Keratinocyte (primary cell): ENCODE measurements around the gene ZMIZ1. TPM values are rescaled to one million over a fixed set of nuclear protein-coding genes. Genes with fewer than 3 reads are reported as not detected.

ENCODE experiments used
- DNase-seq: peaks from one replicate; pipeline ENCODE4 v3.0.0-alpha.2; 2011; ENCODE audit warnings: low read depth, missing footprints, low spot score
- FAIRE-seq: peaks from 2 replicates; lab custom pipeline; 2011; peaks lifted over from hg19 to GRCh38; lab: Jason Lieb, UNC
- H2AFZ ChIP-seq: 2 replicates; pipeline ENCODE4 v1.6.0; 2012; ENCODE audit warnings: low read length, control low read depth, inconsistent platforms; ENCODE audit not compliant: control insufficient read depth
- H3K27ac ChIP-seq: 2 replicates; pipeline ENCODE4 v1.5.1; 2011; ENCODE audit warnings: low read length; ENCODE audit not compliant: control insufficient read depth, insufficient read depth
- H3K27me3 ChIP-seq: 3 replicates; pipeline ENCODE4 v1.6.0; 2011; ENCODE audit warnings: low read length; ENCODE audit not compliant: control insufficient read depth, insufficient read depth; ENCODE audit errors: extremely low read depth
- H3K36me3 ChIP-seq, 2 experiments: 2 replicates in 1 of 2; 3 replicates in 1 of 2; pipeline ENCODE4 v1.5.1; 2011; ENCODE audit warnings: low read length in 2 of 2, mild to moderate bottlenecking in 1 of 2; ENCODE audit not compliant: control insufficient read depth in 2 of 2, insufficient read depth in 2 of 2; ENCODE audit errors: extremely low read depth in 1 of 2
- H3K4me1 ChIP-seq: 3 replicates; pipeline ENCODE4 v1.5.1; 2011; ENCODE audit warnings: low read length; ENCODE audit not compliant: control insufficient read depth, insufficient read depth; ENCODE audit errors: extremely low read depth
- H3K4me2 ChIP-seq: 3 replicates; pipeline ENCODE4 v1.6.0; 2011; ENCODE audit warnings: low read depth, low read length; ENCODE audit not compliant: control insufficient read depth, insufficient read depth; ENCODE audit errors: extremely low read depth
- H3K4me3 ChIP-seq, 3 experiments: fragments of 200-600 bp in 1 of 3; sonication (generic) in 1 of 3; 2 replicates in 2 of 3; 3 replicates in 1 of 3; pipeline ENCODE4 v1.5.1; 2011 to 2016; ENCODE audit warnings: low read length in 3 of 3, mild to moderate bottlenecking in 3 of 3, control low read depth in 2 of 3, inconsistent platforms in 1 of 3, low read depth in 1 of 3, mixed read lengths in 1 of 3, mixed run types in 1 of 3, moderate library complexity in 1 of 3; ENCODE audit not compliant: control insufficient read depth in 2 of 3, insufficient read depth in 2 of 3; ENCODE audit errors: extremely low read depth in 1 of 3
- H3K79me2 ChIP-seq: 2 replicates; pipeline ENCODE4 v1.6.0; 2012; ENCODE audit warnings: low read length; ENCODE audit not compliant: control insufficient read depth, insufficient read depth
- H3K9ac ChIP-seq: 3 replicates; pipeline ENCODE4 v1.6.0; 2011; ENCODE audit warnings: low read length; ENCODE audit not compliant: control insufficient read depth, insufficient read depth; ENCODE audit errors: extremely low read depth
- H3K9me1 ChIP-seq: 3 replicates; pipeline ENCODE4 v1.6.0; 2011; ENCODE audit warnings: low read length; ENCODE audit not compliant: control insufficient read depth, insufficient read depth; ENCODE audit errors: extremely low read depth
- H3K9me3 ChIP-seq: 2 replicates; pipeline ENCODE4 v1.5.1; 2012; ENCODE audit warnings: low read depth, low read length; ENCODE audit not compliant: control insufficient read depth
- H4K20me1 ChIP-seq: 3 replicates; pipeline ENCODE4 v1.6.0; 2011; ENCODE audit warnings: low read length; ENCODE audit not compliant: control insufficient read depth, insufficient read depth; ENCODE audit errors: extremely low read depth
- CTCF ChIP-seq, 3 experiments: IDR thresholded peaks in 1 of 3; conservative IDR thresholded peaks in 1 of 3; optimal IDR thresholded peaks in 1 of 3; 2 replicates in 2 of 3; 3 replicates in 1 of 3; pipeline versions ENCODE3 to v1.5.1; 2011; ENCODE audit warnings: low read length in 3 of 3, mild to moderate bottlenecking in 3 of 3, moderate library complexity in 2 of 3, control low read depth in 1 of 3, inconsistent platforms in 1 of 3; ENCODE audit not compliant: insufficient read depth in 2 of 3; ENCODE audit errors: extremely low read depth in 1 of 3
- EZH2 ChIP-seq: IDR thresholded peaks from one replicate; pipeline ENCODE4 v1.6.1; 2012; ENCODE audit warnings: inconsistent platforms, mild to moderate bottlenecking, low read length, moderate library complexity
- dilution Hi-C: fragments of 300-500 bp; cut with MboI; formaldehyde crosslinking; loops from one replicate; pipeline ENCODE4 v1.7.0; 2020; ENCODE audit warnings: low sequenced_read_pairs; ENCODE audit not compliant: extremely low pct_ligation_motif_present
- polyA plus RNA-seq, 5 experiments: library from polyadenylated mRNA; depleted of rRNA in 3 of 5; stranded (reverse) in 3 of 5; stranded (forward) in 1 of 5; unstranded in 1 of 5; fragments of >200 nt; gene quantifications; 1 replicate in 1 of 5; 2 replicates in 3 of 5; 3 replicates in 1 of 5; pipeline versions ENCODE4 v1.2.1 to v1.2.3, GENCODE V29; 2011 to 2012; ENCODE audit warnings: missing spikeins in 2 of 5, low read depth in 1 of 5, low replicate concordance in 1 of 5

Gene ZMIZ1
- polyA plus RNA-seq, 1 donor (not counting 4 experiments of a cell fraction or from before 2014, with no cell fraction given): 1.8 TPM

GRCh38 chr10:79316671-79317431 is 248.1 kb downstream of the ZMIZ1 start:
- dilution Hi-C loops: no loop called here
- H3K27me3 ChIP-seq: no peaks in the 10 kb centered on the region
- H3K27ac ChIP-seq: no peak overlapping the region
- peak overlapping the region; percentile 65 for H3K4me2 ChIP-seq
- no peak overlapping the region for H3K9ac ChIP-seq
- H2AFZ ChIP-seq: no peak overlapping the region
- H3K4me1 ChIP-seq: peaks cover 48% of the 10 kb centered on the region
- no peaks in the 10 kb centered on the region for H4K20me1 ChIP-seq
- H3K4me3 ChIP-seq: no peak overlapping the region
- no peaks in the 10 kb centered on the region for H3K9me3 ChIP-seq
- no peak for TF ChIP-seq EZH2
- TF ChIP-seq CTCF (optimal IDR thresholded peaks at IDR 0.05 in 1 of 3, IDR thresholded peaks at IDR 0.05 in 1 of 3, conservative IDR thresholded peaks at IDR 0.05 in 1 of 3; ENCODE audit: extremely low read depth in 1 of 3, insufficient read depth in 2 of 3, low read length in 3 of 3): peak in 1 of 3 experiments; percentile 31
- FAIRE-seq (no peak), DNase-seq (no peak)
- no peaks in the 10 kb centered on the region for H3K79me2 ChIP-seq
- H3K36me3 ChIP-seq: peaks cover 0 to 7% of the 10 kb centered on the region in 2 experiments
- no peaks in the 10 kb centered on the region for H3K9me1 ChIP-seq

GRCh38 chr10:79318369-79318768 is 249.6 kb downstream of the ZMIZ1 start:
- Histone ChIP-seq H3K4me1 (peaks cover 63% of the 10 kb centered on the region), H3K4me3 (no peak overlapping the region), H3K27ac (peak overlapping the region; percentile 74), H3K9me3 (no peaks in the 10 kb centered on the region), H3K79me2 (no peaks in the 10 kb centered on the region), H3K27me3 (no peaks in the 10 kb centered on the region), H2AFZ (no peak overlapping the region), H3K4me2 (peak overlapping the region; percentile 65), H3K36me3 (peaks cover 0 to 4% of the 10 kb centered on the region in 2 experiments), H3K9ac (peak overlapping the region; percentile 65), H3K9me1 (no peaks in the 10 kb centered on the region), H4K20me1 (no peaks in the 10 kb centered on the region)
- no peak for TF ChIP-seq CTCF (optimal IDR thresholded peaks at IDR 0.05 in 1 of 3, IDR thresholded peaks at IDR 0.05 in 1 of 3, conservative IDR thresholded peaks at IDR 0.05 in 1 of 3; ENCODE audit: extremely low read depth in 1 of 3, insufficient read depth in 2 of 3, low read length in 3 of 3)
- TF ChIP-seq EZH2: no peak
- DNase-seq: no peak
- dilution Hi-C loops: no loop called here
- FAIRE-seq: no peak
